Stimulated activated CD4-positive, alpha-beta T cell treated with anti-CD3 and anti-CD28 coated beads, Interleukin-15, amount 100 ng/mL, for 1 hour (primary cell): ENCODE measurements around the gene SLC44A3.
"Not testable (repeated sequence)": the region's sequence is repeated elsewhere in the genome, so short reads cannot be mapped to it uniquely, and the experiment has no call there.

Experiments
- DNase-seq, 2 donors: peaks; one replicate each; pipeline ENCODE4 v3.0.0-alpha.2; 2020; ENCODE audit warnings: low read depth in 1 of 2, low spot score in 1 of 2

SLC44A3 gene

DNA sequence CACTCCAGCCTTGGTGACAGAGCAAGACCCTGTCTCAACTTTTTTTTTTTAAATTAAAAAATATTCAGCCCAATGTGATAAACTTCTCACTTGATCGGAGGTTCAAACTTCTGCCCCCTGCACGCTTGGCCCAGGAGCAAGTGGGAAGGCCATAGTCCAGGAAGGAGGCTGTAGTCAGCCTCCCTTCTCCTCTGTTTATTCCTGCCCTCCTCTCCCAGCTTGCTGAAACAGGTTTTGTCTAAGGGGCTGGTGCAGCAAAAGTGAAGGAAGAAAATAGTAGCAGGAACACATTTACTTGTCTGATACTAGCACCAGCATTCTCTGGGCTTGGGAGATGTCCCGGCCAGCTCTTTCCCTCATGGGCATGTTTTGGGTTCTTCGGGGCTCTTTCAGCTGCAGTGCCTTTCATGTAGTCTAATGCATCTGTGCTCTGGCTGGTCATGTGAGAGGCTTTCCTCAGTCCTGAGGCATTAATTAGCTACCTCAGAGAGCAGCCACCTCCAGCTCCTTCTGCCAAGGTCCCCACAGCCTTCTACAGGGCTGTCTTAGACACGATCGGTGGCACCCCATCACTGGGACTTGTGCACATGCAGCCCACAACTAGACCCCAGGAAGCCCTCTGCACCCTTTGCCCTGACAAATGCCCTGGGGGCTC, 12.9 kb downstream of the SLC44A3 start:
- no peak for DNase-seq

DNA sequence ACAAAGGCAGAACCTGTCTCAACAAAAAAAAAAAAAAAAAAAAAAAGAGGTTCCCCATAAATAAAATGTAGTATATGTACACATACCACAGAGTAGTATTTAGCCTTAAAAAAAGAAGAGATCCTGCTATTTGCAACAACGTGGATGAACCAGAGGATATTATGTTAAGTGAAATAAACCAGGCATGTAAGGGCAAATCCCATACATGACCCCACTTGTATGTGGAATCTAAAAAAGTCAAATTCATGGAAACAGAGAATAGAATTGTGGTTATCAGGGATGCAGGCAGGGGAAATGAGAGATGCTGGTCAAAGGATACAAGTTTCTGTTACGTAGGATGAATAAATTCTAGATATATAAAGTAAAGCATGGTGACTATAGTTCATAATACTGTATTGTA, 16.7 kb downstream of the SLC44A3 start:
- DNase-seq, result no peak

DNA sequence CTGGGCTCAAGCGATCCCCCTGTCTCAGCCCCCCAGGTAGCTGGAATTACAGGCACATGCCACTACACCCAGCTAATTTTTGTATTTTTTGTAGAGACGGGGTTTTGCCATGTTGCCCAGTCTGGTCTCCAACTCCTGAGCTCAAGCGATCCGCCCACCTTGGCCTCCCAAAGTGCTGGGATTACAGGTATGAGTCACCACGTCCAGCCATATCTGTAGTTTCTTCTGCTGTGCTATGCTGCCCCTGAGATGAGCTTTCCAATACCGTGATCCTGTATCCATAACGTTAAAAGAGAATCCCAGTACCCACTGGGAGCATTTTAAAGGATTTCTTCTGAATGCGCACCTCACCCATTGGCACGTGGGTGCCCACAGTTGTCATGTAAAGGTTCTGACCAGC, 20.2 kb downstream of the SLC44A3 start:
- not testable (repeated sequence) for DNase-seq

DNA sequence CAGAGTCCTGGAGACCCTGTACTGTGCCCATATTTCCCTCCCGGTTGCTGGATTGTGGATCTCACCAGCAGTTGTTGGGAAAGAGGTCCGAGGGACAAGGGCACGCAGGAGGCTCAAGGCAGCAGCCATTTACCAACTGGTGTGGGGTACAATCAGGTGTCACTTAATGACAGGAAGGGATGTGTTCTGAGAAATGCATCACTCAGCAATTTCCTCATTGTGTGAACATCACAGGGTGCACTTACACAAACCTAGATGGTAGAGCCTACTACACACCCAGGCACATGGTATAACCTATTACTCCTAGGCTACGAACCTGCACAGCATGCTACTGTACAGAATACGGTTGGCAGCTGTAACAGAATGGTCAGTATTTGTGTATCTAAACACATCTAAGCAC, 20.7 kb downstream of the SLC44A3 start:
- DNase-seq, result no peak

DNA sequence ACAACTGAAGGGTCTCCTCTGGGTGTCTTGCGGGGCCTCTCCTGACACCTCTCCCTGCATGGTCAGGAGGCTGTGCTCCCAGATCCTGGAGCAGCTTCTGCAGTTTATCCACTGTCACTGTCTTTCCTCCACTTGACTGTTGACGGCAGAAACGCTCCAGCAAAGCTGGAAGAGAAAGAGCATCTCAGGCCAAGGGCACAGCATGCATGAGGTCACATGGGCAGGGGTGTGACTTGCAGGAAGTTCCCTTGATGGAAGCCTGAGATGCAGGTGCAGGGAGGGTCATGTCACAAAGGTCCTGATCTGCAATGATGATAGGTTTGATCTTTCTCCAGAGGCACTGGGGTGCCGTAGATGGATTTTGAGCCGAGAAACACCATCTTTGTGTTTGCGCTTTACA, 23.3 kb downstream of the SLC44A3 start:
- DNase-seq, result no peak

DNA sequence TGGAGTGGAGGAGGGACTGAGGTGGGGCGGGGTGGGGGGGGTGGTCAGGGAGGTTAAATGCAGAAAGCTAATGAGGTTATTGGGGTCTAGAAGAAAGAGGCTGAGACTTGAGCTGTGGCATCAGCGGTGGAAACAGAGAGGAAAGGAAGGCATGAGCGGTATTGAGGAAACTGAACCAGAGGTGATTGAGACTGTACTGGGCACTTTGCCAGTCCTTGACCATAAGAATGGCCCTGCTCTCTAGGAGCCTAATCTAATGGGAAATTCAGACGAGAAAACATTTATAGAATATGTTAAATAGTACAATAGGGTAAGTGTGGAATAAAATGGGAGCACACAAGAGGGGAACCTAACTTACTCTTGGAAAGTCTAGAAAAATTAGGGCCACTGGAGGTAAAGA, 23.7 kb downstream of the SLC44A3 start:
- no peak for DNase-seq

DNA sequence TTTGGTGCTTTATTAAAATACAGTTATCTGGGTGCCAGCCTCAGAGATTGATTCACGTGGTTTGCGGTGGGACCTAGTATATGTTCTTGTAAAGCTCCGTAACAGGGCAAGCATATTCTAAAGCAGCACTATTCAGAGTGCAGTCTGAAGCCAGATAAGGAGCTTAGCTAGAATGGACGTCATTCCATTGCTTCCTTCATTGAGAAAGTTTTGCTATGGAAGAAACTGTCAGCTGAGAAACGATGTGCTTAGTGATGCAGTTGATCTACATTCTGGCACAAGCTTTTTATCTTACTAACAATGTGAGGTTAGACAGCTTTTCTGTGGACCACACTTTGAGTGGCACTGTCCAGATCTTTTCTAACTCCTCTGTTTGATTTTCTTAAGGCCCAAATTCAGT, 26.2 kb downstream of the SLC44A3 start:
- no peak for DNase-seq

DNA sequence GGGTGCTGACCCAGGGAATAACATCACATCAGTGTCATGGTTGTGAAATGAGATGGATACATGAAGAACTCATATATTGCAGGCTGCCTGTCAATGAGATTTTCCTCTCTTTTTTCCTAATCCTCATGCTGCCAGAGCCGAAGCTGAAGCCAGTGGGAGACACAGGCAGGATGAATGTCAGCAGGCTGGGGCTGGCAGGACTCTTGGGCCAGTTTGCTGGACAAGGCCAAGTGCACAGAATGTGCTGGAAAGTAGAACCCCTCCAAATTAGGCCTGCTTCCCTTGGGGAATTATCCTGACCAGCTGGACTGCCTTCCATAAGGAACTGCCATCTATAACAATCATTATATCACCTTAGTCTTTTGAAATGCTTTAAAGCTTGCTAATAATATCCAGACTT, 31.4 kb downstream of the SLC44A3 start:
- no peak for DNase-seq

DNA sequence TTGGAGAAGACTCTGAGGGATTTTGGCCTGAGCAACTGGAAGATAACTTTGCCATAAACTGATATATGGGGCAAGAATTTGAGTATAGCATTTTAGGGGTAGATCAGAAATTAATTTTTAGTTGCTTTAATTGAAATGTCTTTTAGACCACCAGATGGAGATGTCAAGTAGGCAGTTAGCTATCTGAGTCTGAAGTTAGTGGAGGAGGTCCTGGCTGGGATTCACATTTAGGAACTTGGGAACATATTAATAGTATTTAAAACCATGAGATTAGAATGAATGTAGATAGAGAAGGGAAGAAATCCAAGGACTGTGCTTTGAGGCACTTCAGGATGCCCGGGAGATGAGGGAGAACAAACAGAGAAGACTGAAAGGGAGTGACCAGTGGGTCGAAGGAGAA, 32.6 kb downstream of the SLC44A3 start:
- DNase-seq, result no peak

DNA sequence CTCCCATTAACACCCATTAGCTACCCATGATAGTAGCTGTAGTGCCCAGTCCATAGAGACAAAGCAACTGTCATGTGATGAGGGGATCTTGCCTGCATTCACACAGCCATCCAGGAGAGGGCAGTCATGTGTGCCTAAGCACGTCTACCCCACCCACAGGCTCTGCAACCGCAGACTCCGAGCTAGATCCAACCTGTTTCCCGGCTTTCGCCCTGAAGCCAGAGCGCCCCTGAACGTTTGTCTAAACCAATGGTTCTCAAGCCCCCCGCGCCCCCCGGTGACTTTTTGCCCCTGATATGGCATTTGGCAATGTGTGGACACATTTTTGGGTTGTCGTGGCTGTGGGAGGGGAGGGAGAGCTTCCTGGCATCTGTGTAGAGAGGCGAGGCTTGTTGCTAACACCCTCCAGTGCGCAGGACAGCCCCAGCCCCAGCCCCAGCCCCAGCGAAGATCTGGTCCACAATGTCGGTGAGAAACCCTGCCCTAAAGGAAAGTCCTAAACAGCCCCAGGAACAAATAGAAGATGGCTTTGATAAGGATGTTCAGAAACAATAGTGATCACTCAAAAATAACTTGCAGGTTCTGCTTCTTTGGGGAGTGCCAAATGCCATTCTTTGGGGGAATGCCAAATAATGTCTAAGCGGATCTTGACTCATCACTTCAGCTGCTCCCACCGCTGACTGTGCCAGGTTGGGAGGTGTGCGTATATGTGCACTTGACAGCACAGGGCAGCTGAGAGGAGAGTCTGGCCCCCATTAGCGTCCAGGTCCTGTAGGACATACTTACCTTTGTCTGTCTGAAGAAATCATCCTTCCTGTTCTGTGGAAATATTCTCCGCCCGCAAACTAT, 34.5 kb downstream of the SLC44A3 start:
- DNase-seq, result peak; percentile 41 to 53

DNA sequence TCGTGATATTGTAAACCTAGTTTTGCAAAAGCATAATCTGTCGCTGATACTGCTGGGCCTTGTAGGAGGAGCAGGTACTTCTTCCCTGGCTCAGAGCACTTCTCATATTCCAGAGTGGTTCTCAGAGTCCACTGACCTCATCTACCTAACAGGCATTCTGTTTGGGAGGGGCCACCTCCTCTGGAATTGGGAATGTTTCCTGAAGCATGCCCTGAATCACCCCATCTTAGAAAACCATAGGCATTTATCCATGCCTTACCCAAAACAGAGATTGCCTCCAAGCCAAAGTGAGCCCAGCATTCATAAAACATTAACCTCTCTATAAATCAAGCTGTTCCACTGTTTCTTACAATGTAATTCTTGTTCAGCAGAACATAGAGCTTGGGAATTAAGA, 35.1 kb downstream of the SLC44A3 start:
- DNase-seq, result no peak

DNA sequence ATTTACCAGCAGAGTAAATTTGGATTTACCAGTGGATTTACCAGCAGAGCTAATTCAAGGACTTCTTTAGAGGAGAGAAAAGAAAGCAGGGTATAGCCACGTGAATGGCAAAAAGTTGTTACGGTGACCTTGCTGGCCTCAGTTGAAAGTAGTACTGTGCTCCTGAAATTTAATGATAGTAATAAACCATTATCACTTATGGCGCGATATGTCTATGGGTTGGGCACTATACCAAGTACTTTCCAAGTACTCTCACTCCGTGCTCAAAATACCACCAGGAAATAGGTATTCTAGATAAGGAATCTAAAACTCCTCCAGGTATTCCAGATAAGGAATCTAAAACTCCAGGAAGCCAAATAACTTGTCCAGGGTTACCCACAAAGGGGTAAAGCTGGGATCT, 35.8 kb downstream of the SLC44A3 start:
- DNase-seq, result no peak

DNA sequence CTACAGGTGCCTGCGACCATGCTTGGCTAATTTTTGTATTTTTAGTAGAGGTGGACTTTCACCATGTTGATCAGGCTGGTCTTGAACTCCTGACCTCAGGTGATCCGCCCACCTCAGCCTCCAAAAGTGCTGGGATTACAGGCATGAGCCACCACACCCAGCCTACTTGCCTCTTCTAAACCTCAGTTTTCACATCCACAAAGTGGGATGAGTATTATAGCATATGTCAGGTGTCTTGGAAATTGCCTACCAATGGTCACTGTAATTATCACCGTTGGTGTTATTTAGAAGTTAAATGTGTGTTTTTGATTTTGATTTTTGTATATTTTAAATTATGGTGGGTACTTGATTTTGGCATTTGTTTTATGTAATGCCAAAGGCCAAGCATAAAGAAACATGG, 36.7 kb downstream of the SLC44A3 start:
- DNase-seq, result no peak

DNA sequence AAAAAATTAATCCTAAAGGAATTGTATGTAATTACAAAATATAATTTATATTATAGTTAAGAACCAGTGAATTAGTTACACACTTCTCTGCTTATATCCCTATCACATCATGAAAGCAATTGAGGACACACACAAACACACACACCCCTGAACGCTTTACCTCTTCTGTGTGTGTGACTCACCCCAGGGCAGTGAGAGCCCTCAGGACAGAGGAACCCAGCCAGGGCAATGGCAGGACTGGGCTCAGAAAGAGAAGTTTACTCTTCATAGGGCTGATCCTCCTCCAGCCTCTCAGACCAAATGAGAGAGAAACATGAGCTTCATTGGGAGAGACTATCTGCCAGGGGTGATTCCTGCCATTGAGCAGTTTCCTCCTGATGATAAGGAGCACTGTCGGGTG, 38.1 kb downstream of the SLC44A3 start:
- no peak for DNase-seq

DNA sequence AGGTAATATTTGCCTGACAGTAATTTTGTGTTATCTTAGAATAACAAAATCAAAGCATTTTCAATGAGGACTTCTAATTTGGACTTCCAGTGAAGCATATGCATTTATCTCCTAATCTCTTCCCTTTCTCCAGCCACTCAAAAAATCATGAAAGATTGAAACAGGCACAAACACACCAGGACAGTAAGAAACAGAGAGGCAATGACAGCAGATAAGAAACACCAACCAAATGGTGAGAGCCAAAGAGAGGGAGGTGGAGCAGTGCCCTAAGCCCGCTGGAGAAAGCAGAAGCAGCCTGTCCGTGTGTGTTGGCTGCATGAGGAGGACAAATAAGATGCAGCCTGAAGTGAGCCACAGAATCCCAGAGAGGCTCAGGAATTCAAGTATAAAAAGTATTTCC, 39.0 kb downstream of the SLC44A3 start:
- DNase-seq, result no peak

DNA sequence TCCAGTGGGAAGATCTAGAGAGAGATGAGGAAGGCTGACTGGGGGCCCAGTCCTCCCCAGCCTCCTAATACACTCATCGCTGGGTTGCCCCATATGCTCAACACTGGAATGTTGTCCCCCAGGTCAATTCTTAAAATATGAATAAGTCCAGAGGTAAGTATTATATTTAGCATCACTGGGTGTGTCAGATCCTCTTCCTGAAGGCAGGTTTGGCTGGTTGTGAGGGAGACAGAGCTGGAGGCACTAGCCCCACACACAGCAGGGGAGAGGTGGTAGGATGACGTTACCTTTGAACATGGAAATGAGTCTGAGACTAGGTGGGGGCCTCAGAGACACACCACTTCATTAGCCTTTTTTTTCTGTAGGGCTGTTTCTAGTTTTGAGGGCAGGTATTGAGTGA, 42.6 kb downstream of the SLC44A3 start:
- no peak for DNase-seq

DNA sequence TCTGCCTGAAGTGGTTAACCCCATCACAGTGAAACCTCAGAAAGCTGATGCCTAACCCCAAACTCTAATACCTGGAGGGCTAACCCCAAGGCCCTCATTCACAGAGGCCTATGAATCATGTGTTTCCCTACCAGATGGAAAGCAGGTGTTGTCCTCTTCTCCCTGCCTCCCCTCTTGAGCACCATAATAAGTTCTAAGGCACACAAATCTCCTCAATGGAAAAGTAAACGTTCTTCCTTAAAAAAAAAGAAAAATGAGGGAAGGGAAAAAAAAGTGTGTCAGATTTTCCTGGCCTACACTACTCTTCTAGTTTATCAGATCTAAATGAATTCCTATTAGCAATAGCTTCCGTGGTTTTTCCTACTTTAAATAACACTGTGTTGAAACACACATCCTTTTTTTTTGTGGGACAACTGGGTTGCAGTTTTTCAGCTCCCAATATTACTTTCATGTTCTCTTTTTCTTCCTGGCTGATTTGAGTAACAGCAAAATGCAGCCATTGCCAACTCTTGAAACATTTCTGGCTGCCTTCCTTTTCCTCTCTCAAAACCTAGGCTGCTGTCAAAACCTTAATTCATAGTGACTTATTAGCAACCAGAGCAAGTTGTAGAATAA, 43.2 kb downstream of the SLC44A3 start:
- no peak for DNase-seq

DNA sequence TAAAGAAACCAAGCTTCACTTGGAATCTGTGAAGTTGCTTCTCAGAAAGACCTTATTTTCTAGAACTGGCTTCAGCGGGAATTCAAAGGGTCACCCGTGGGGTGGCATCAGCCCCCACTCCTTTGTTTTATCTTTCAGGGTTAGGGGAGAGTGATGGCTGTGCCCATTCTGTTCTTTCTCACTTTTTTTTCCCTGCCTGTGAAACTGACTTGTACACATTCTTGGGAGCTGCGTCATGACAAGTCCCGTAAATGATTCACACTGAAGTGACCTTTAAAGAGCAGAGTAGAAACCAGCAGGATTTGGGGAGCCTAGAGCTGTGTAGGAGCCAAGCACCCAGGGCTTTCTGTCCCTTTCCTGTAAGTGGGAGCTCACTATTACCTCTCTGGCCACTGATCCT, 43.8 kb downstream of the SLC44A3 start:
- no peak for DNase-seq

DNA sequence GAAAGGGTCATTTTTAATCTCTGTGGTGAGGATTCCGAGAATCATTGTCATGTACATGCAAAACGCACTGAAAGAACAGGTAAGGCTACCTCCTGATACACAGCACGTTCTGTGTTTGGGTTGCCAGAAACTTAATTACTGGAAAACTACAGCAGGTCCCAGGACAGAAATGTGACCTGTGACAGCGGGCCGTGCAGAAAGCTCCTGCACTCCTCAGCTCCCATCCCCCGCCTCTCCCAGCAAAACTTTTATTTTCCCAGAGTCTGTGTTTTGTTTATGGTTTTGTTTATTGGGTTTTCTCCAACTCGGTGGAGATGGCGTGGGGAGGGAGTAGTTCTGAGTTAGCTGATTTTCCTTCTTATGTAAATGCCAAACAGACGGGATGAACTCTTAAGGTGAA, 44.7 kb downstream of the SLC44A3 start:
- DNase-seq, result no peak

DNA sequence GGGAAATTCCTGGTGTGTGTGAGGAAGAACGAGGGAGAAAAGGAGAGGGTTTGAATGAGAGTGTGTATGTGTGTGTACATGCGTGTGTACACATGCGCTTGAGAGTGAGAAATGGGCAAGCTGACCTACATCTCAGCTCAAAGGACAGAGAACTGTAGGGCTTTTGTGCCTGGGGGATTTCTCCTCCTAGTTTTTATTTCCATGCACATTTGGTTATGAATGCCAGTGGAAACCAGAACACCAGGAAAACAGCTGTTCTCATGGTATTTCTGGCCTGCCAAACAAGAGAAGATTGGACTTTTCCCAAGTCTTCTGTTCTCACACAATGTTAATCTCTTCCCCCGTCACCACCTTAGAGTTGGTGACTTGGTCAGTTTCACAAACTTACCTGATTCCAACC, 45.2 kb downstream of the SLC44A3 start:
- DNase-seq, result no peak

DNA sequence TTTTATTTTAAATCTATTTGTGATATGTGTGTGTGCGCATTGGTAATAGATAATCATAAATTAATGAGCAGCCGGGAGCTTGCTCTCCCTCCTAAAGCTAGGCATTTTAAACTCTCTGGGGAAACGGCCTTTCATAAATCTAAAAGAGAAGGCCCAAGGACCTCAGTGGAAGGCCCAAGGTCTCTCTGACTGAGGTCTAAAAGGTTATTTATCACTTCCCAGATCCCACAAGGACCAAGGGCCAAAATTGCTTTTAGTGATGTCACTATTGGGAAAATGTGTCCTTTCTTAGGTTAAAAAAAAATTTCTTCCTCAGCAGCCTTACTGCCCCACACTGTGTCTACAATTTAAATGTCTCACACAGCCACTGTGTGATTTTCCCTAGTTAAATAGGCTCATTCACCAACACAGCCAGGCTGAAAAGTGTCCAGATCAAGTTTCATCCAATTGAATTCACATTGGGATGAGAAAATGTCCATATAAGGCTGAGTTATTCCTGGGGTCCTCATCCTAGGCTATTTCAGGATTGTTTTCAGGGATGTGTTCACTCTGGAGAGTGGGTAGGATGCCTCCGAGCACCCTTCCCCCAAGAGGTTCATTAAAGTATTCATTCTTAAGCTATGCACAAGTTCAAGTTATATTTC, 46.1 kb downstream of the SLC44A3 start:
- no peak for DNase-seq

DNA sequence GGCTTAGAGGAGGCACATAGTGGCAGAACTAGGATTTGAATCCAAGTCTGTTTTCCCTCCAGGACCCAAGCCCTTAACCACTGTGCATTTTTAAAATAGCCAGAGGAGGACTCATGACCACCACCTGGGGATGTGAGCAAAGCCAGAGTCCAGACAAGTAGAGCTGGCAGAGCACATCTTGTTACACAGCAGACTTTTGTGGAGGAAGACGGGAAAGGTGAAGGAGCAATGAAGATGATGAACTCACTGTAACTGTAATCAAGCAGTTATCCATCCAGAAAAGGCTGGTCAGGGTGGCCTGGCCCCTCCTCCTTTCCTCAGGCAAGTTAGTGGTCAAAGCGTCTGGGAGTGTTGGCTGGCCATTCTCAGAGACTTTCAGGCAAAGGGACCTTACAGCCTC, 50.9 kb downstream of the SLC44A3 start:
- DNase-seq, result no peak
